Aorta (tissue), 5 donors: Measurements from ENCODE around the gene TRIM71. TPM values are rescaled to one million over a fixed set of nuclear protein-coding genes. Genes with fewer than 3 reads are reported as not detected.

Experiments
- ATAC-seq: fragments of 200-7000 bp; cut with Tn5 transposase; one replicate; pipeline ENCODE4 v1.9.1; 2022; ENCODE audit warnings: moderate library complexity; ENCODE audit not compliant: low FRiP score
- DNase-seq, 2 donors: peaks; one replicate each; pipeline ENCODE4 v3.0.0-alpha.2; 2020
- H3K27ac ChIP-seq, 2 donors: one replicate each; pipeline ENCODE4 v1.5.1; 2013; ENCODE audit warnings: low read length in 2 of 2, mild to moderate bottlenecking in 2 of 2, moderate library complexity in 2 of 2, control low read depth in 1 of 2, inconsistent platforms in 1 of 2, low read depth in 1 of 2
- H3K27me3 ChIP-seq, 2 donors: one replicate each; pipeline ENCODE4 v1.6.1; 2013; ENCODE audit warnings: control low read depth in 1 of 2, low read length in 1 of 2, mild to moderate bottlenecking in 1 of 2, moderate library complexity in 1 of 2; ENCODE audit not compliant: insufficient read depth in 2 of 2, control insufficient read depth in 1 of 2
- H3K36me3 ChIP-seq, 2 donors: one replicate each; pipeline ENCODE4 v1.6.1; 2013; ENCODE audit warnings: control low read depth in 1 of 2, low read length in 1 of 2, mild to moderate bottlenecking in 1 of 2; ENCODE audit not compliant: insufficient read depth in 2 of 2, control insufficient read depth in 1 of 2
- H3K4me1 ChIP-seq, 2 donors: one replicate each; pipeline ENCODE4 v1.6.1; 2013; ENCODE audit warnings: low read length in 2 of 2, control low read depth in 1 of 2, mild to moderate bottlenecking in 1 of 2, moderate library complexity in 1 of 2; ENCODE audit not compliant: insufficient read depth in 2 of 2, control insufficient read depth in 1 of 2
- H3K4me3 ChIP-seq, 2 donors: one replicate each; pipeline ENCODE4 v1.5.1; 2013; ENCODE audit warnings: low read length in 2 of 2, control low read depth in 1 of 2, mild to moderate bottlenecking in 1 of 2
- H3K9me3 ChIP-seq: one replicate; pipeline ENCODE4 v1.6.1; 2013; ENCODE audit warnings: mild to moderate bottlenecking, low read length; ENCODE audit not compliant: control insufficient read depth
- WGBS, 2 donors: extraction: QIAGEN DNeasy Blood & Tissue Kit; methylation state at CpG; one replicate each; pipeline ENCODE4 v1.1.7; 2013; 5-methylcytosine and 5-hydroxymethylcytosine counted together
- intact Hi-C, 2 donors: fragments of 100-400 bp; cut with DNase I; formaldehyde crosslinking; loops; one replicate each; pipeline versions ENCODE4 v1.14.2 to v1.15.0; 2022
- polyA plus RNA-seq, 2 donors: library from polyadenylated mRNA; stranded (reverse); fragments of 200-250 nt; gene quantifications; one replicate each; pipeline ENCODE4 v1.2.3, GENCODE V29; 2013
- total RNA-seq, 2 donors: library from RNA; stranded (reverse); fragmentation: NEBNext Ultra II Directional; extraction: Animal tissue kit (Norgen Biotek cat#: 25700); gene quantifications; one replicate each; pipeline ENCODE4 v1.2.1, GENCODE V29; 2021
- donor health status: healthy with polysubstance abuse.
- donor health status: Bipolar disorder and iron deficiency.
- donor health status: DM: no; HTN: no; CAD: no.
- donor health status: DM: no; HTN: no; CAD: no.
- donor health status: DM: yes; HTN: yes; CAD: no.

Gene TRIM71
- total and polyA plus RNA-seq, 4 donors = not detected

- no peak overlapping the region for H3K27ac ChIP-seq
- peaks cover 1% of the 10 kb centered on the region for H3K9me3 ChIP-seq
- intact Hi-C loops = no loop called here
- 93 to 100% methylated on average over 2 of the region's 2 CpGs for WGBS, 2 donors
- ATAC-seq (no peak), DNase-seq (no peak)
- H3K4me3 ChIP-seq = no peak overlapping the region
- H3K4me1 ChIP-seq = no peaks in the 10 kb centered on the region
- H3K36me3 ChIP-seq = no peaks in the 10 kb centered on the region
- no peaks in the 10 kb centered on the region for H3K27me3 ChIP-seq
Observed at GRCh38 chr3:32884591-32884990, 66.8 kb downstream of the TRIM71 start.

GRCh38 chr3:32885283-32885901 lies 67.6 kb downstream of the TRIM71 start:
- WGBS, 2 donors = 96% methylated on average over 11 of the region's 11 CpGs
- no peak for ATAC-seq

GRCh38 chr3:32886296-32886695 lies 68.5 kb downstream of the TRIM71 start:
- Histone ChIP-seq H3K27ac (no peak overlapping the region), H3K27me3 (no peaks in the 10 kb centered on the region), H3K36me3 (no peaks in the 10 kb centered on the region), H3K4me1 (no peaks in the 10 kb centered on the region), H3K4me3 (no peak overlapping the region), H3K9me3 (peaks cover 1% of the 10 kb centered on the region)
- 81 to 82% methylated on average over 4 of the region's 4 CpGs for WGBS, 2 donors
- DNase-seq (no peak), ATAC-seq (no peak)
- intact Hi-C loops = no loop called here

More at GRCh38 chr3:32885283-32885901, 67.6 kb downstream of the TRIM71 start:
- H3K27ac ChIP-seq = no peak overlapping the region
- H3K9me3 ChIP-seq = peaks cover 1% of the 10 kb centered on the region
- no peaks in the 10 kb centered on the region for H3K36me3 ChIP-seq
- H3K27me3 ChIP-seq = no peaks in the 10 kb centered on the region
- H3K4me1 ChIP-seq = no peaks in the 10 kb centered on the region
- DNase-seq = no peak
- intact Hi-C loops = no loop called here
- no peak overlapping the region for H3K4me3 ChIP-seq

DNA sequence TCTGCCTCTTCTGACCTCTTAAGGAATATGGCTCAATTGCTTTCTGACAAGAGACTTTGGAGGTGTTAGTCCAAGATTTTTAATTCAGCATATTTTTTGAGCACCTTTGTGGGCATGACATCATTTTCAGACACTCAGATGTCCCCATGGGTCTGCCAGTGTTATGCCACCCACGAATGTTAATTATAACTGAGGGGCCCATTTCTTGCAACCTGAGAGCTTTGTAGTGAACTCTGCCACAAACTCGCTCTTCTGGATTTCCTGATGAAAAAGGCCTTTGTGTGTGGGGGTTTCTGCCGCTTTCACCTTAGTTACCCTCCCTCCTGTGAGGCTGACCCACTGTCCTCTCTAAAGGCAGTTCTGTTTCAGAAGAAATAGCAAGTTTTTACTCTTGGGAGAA lies 69.1 kb downstream of the TRIM71 start:
- Histone ChIP-seq H3K27me3 (no peaks in the 10 kb centered on the region), H3K4me1 (no peaks in the 10 kb centered on the region), H3K9me3 (peaks cover 1% of the 10 kb centered on the region), H3K4me3 (no peak overlapping the region), H3K36me3 (no peaks in the 10 kb centered on the region), H3K27ac (no peak overlapping the region)
- ATAC-seq (no peak), DNase-seq (no peak)
- 85 to 91% methylated on average over 3 of the region's 3 CpGs for WGBS, 2 donors
- intact Hi-C loops = no loop called here

GRCh38 chr3:32888739-32889138 lies 70.9 kb downstream of the TRIM71 start:
- H3K36me3 ChIP-seq = no peaks in the 10 kb centered on the region
- no peak for ATAC-seq
- no peaks in the 10 kb centered on the region for H3K4me1 ChIP-seq
- H3K27me3 ChIP-seq = no peaks in the 10 kb centered on the region
- H3K27ac ChIP-seq = no peak overlapping the region
- 85 to 86% methylated on average over 1 of the region's 1 CpG for WGBS, 2 donors
- H3K4me3 ChIP-seq = no peak overlapping the region
- H3K9me3 ChIP-seq = no peaks in the 10 kb centered on the region
- DNase-seq = no peak
- intact Hi-C loops = no loop called here

DNA sequence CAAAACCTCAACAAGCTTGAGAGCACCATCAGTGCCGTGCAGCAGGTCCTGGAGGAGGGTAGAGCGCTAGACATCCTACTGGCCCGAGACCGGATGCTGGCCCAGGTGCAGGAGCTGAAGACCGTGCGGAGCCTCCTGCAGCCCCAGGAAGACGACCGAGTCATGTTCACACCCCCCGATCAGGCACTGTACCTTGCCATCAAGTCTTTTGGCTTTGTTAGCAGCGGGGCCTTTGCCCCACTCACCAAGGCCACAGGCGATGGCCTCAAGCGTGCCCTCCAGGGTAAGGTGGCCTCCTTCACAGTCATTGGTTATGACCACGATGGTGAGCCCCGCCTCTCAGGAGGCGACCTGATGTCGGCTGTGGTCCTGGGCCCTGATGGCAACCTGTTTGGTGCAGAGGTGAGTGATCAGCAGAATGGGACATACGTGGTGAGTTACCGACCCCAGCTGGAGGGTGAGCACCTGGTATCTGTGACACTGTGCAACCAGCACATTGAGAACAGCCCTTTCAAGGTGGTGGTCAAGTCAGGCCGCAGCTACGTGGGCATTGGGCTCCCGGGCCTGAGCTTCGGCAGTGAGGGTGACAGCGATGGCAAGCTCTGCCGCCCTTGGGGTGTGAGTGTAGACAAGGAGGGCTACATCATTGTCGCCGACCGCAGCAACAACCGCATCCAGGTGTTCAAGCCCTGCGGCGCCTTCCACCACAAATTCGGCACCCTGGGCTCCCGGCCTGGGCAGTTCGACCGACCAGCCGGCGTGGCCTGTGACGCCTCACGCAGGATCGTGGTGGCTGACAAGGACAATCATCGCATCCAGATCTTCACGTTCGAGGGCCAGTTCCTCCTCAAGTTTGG lies 72.9 kb downstream of the TRIM71 start:
- Histone ChIP-seq H3K4me3 (no peak overlapping the region), H3K4me1 (no peaks in the 10 kb centered on the region), H3K36me3 (no peaks in the 10 kb centered on the region), H3K9me3 (no peaks in the 10 kb centered on the region), H3K27me3 (no peaks in the 10 kb centered on the region), H3K27ac (no peak overlapping the region)
- ATAC-seq = no peak
- intact Hi-C loops = no loop called here
- DNase-seq = no peak
- WGBS, 2 donors = 97% methylated on average over 42 of the region's 42 CpGs

DNA sequence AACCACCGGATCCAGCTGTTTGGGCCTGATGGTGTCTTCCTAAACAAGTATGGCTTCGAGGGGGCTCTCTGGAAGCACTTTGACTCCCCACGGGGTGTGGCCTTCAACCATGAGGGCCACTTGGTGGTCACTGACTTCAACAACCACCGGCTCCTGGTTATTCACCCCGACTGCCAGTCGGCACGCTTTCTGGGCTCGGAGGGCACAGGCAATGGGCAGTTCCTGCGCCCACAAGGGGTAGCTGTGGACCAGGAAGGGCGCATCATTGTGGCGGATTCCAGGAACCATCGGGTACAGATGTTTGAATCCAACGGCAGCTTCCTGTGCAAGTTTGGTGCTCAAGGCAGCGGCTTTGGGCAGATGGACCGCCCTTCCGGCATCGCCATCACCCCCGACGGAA lies 73.6 kb downstream of the TRIM71 start:
- Histone ChIP-seq H3K36me3 (no peaks in the 10 kb centered on the region), H3K4me1 (no peaks in the 10 kb centered on the region), H3K4me3 (no peak overlapping the region), H3K27me3 (no peaks in the 10 kb centered on the region), H3K27ac (no peak overlapping the region), H3K9me3 (no peaks in the 10 kb centered on the region)
- WGBS, 2 donors = 93 to 95% methylated on average over 19 of the region's 19 CpGs
- no peak for DNase-seq
- intact Hi-C loops = no loop called here
- ATAC-seq = no peak

DNA sequence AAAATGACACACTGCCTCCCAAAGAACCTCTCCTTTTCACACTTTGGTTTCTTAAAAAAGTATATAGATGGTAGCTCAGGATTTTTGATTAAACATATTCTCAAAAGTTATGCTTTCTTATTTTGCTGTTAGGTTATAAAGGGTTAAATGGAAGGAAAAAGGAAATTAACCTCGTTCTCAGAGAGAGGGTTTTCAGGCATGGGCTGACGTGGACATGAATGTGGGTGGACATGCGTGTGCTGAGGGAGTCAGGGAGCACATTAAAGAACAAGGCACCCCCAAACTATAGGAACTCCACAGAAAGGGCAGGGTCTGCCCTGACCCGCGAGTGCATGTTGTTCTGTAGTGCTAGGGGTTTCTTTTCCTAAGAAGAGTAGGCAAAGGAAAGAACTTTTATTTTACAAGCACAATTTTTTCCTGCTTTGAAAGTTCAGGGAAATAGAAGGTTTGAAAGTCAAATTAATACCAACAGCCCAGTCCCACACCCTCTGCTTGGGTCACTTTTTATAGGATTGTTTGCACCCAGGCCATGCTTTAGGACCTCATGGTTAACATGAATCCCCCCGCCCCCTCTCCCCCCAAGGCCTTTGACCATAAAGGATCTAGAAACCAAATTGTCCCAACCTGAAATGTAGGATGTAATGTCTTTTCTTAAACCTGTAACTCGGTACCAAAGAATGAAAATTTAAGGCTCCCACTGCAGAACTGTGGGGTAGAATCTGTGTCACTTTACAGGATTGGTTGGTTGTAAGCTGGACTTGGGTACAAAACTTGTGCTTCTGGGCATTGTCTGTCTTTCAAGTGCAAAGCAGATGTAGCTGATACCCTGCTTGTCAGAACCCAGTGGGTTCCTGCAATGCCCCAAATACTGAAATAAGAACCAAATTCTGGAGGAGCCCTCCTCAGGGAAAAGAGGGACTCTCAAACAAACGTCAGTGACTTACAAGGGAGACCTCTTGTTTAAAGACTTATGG lies 75.1 kb downstream of the TRIM71 start:
- WGBS, 2 donors = 49 to 54% methylated on average over 8 of the region's 8 CpGs
- no peaks in the 10 kb centered on the region for H3K36me3 ChIP-seq
- DNase-seq (no peak), ATAC-seq (no peak)
- H3K9me3 ChIP-seq = no peaks in the 10 kb centered on the region
- H3K4me3 ChIP-seq = no peak overlapping the region
- no peaks in the 10 kb centered on the region for H3K27me3 ChIP-seq
- no peak overlapping the region for H3K27ac ChIP-seq
- H3K4me1 ChIP-seq = no peaks in the 10 kb centered on the region
- intact Hi-C loops = no loop called here
